Parathyroid adenoma (tissue), 2 donors: ENCODE data around the gene OAS3.
A peak's percentile ranks its signal among the peaks of the same experiment; 100 is the strongest.

ENCODE experiments used
- H2AFZ ChIP-seq: fragments of 300-600 bp; sonication (generic); one replicate; pipeline ENCODE4 v1.7.0; 2017; ENCODE audit warnings: antibody characterized with exemption, mild to moderate bottlenecking
- H3K27ac ChIP-seq: fragments of 300-600 bp; sonication (generic); one replicate; pipeline ENCODE4 v1.7.0; 2017
- H3K27me3 ChIP-seq: fragments of 300-600 bp; sonication (generic); one replicate; pipeline ENCODE4 v1.7.0; 2017; ENCODE audit warnings: low read length; ENCODE audit not compliant: control insufficient read depth, insufficient read depth
- H3K36me3 ChIP-seq: fragments of 300-600 bp; sonication (generic); one replicate; pipeline ENCODE4 v1.7.0; 2017; ENCODE audit warnings: low read length; ENCODE audit not compliant: control insufficient read depth, insufficient read depth
- H3K4me1 ChIP-seq: fragments of 300-600 bp; sonication (generic); one replicate; pipeline ENCODE4 v1.7.0; 2017; ENCODE audit warnings: control low read depth
- H3K4me2 ChIP-seq: fragments of 300-600 bp; sonication (generic); one replicate; pipeline ENCODE4 v1.7.0; 2017; ENCODE audit warnings: low read length
- H3K4me3 ChIP-seq: fragments of 300-600 bp; sonication (generic); one replicate; pipeline ENCODE4 v1.7.0; 2017; ENCODE audit warnings: low read depth, low read length
- H3K79me2 ChIP-seq: fragments of 300-600 bp; sonication (generic); one replicate; pipeline ENCODE4 v1.7.0; 2017; ENCODE audit warnings: control low read depth
- H3K9ac ChIP-seq: fragments of 300-600 bp; sonication (generic); one replicate; pipeline ENCODE4 v1.7.0; 2017; ENCODE audit warnings: mild to moderate bottlenecking
- H3K9me3 ChIP-seq: fragments of 300-600 bp; sonication (generic); one replicate; pipeline ENCODE4 v1.7.0; 2017; ENCODE audit warnings: low read length; ENCODE audit not compliant: control insufficient read depth
- CTCF ChIP-seq: fragments of 300-600 bp; sonication (generic); IDR thresholded peaks from one replicate; pipeline ENCODE4 v1.7.0; 2017; ENCODE audit warnings: antibody characterized with exemption, mild to moderate bottlenecking
- donor health status: primary hyperparathyroidism.

Gene OAS3

GRCh38 chr12:112929715-112930114, 8.6 kb upstream of the OAS3 start:
- H3K4me3 ChIP-seq, result no peak overlapping the region
- no peak overlapping the region for H3K4me2 ChIP-seq
- H3K79me2 ChIP-seq, result no peaks in the 10 kb centered on the region
- peaks cover 12% of the 10 kb centered on the region for H3K4me1 ChIP-seq
- no peaks in the 10 kb centered on the region for H3K36me3 ChIP-seq
- H3K27ac ChIP-seq, result no peak overlapping the region
- no peak for TF ChIP-seq CTCF
- no peaks in the 10 kb centered on the region for H3K9me3 ChIP-seq
- H3K27me3 ChIP-seq, result no peaks in the 10 kb centered on the region
- H3K9ac ChIP-seq, result no peak overlapping the region
- no peak overlapping the region for H2AFZ ChIP-seq

GRCh38 chr12:112930350-112930749, 7.9 kb upstream of the OAS3 start:
- Histone ChIP-seq H3K27me3 (no peaks in the 10 kb centered on the region), H3K4me1 (peaks cover 12% of the 10 kb centered on the region), H3K36me3 (no peaks in the 10 kb centered on the region), H3K9ac (no peak overlapping the region), H3K9me3 (no peaks in the 10 kb centered on the region), H2AFZ (peak overlapping the region; percentile 9), H3K4me2 (no peak overlapping the region), H3K79me2 (no peaks in the 10 kb centered on the region), H3K27ac (no peak overlapping the region), H3K4me3 (no peak overlapping the region)
- TF ChIP-seq CTCF, result no peak

- no peaks in the 10 kb centered on the region for H3K27me3 ChIP-seq
- H3K36me3 ChIP-seq, result no peaks in the 10 kb centered on the region
- H3K4me2 ChIP-seq, result no peak overlapping the region
- no peak overlapping the region for H3K27ac ChIP-seq
- no peak overlapping the region for H3K4me3 ChIP-seq
- no peak overlapping the region for H2AFZ ChIP-seq
- no peak overlapping the region for H3K9ac ChIP-seq
- H3K79me2 ChIP-seq, result no peaks in the 10 kb centered on the region
- peaks cover 10% of the 10 kb centered on the region for H3K4me1 ChIP-seq
- no peaks in the 10 kb centered on the region for H3K9me3 ChIP-seq
- TF ChIP-seq CTCF, result no peak
Measured at GRCh38 chr12:112932485-112933128, 5.7 kb upstream of the OAS3 start.

- Histone ChIP-seq H3K27ac (no peak overlapping the region), H3K27me3 (no peaks in the 10 kb centered on the region), H3K9me3 (no peaks in the 10 kb centered on the region), H3K79me2 (no peaks in the 10 kb centered on the region), H3K36me3 (no peaks in the 10 kb centered on the region), H3K9ac (no peak overlapping the region), H2AFZ (no peak overlapping the region), H3K4me2 (no peak overlapping the region), H3K4me1 (peaks cover 12% of the 10 kb centered on the region), H3K4me3 (no peak overlapping the region)
- TF ChIP-seq CTCF, result no peak
Measured at GRCh38 chr12:112933129-112933505, 5.2 kb upstream of the OAS3 start.

GRCh38 chr12:112936264-112936663, 2.0 kb upstream of the OAS3 start:
- no peaks in the 10 kb centered on the region for H3K9me3 ChIP-seq
- H2AFZ ChIP-seq, result peak overlapping the region; percentile 85
- peaks cover 14% of the 10 kb centered on the region for H3K4me1 ChIP-seq
- no peak overlapping the region for H3K9ac ChIP-seq
- H3K27ac ChIP-seq, result peak overlapping the region; percentile 21
- no peaks in the 10 kb centered on the region for H3K79me2 ChIP-seq
- H3K27me3 ChIP-seq, result no peaks in the 10 kb centered on the region
- no peak overlapping the region for H3K4me3 ChIP-seq
- TF ChIP-seq CTCF, result no peak
- no peaks in the 10 kb centered on the region for H3K36me3 ChIP-seq
- H3K4me2 ChIP-seq, result no peak overlapping the region
